ENCODE results near the gene SLC19A1.

SLC19A1 gene

GRCh38 chr21:45517249-45518065 lies 24.8 kb downstream of the SLC19A1 start:
- DNase-seq (ENCODE audit: low read depth): no peak

- DNase-seq (ENCODE audit: low read depth): no peak
These were observed 25.5 kb downstream of the SLC19A1 start for GRCh38 chr21:45516671-45517151.

- no peak for DNase-seq (ENCODE audit: low read depth)
These were observed 26.1 kb downstream of the SLC19A1 start for GRCh38 chr21:45516071-45516670.

GRCh38 chr21:45515241-45516061 lies 26.8 kb downstream of the SLC19A1 start:
- no peak for DNase-seq (ENCODE audit: low read depth)

- DNase-seq (ENCODE audit: low read depth): no peak
These were observed 27.8 kb downstream of the SLC19A1 start for GRCh38 chr21:45514311-45515021.

- no peak for DNase-seq (ENCODE audit: low read depth)
These were observed 28.4 kb downstream of the SLC19A1 start for GRCh38 chr21:45513741-45514310.

GRCh38 chr21:45513003-45513717 lies 29.1 kb downstream of the SLC19A1 start:
- no peak for DNase-seq (ENCODE audit: low read depth)

- DNase-seq (ENCODE audit: low read depth): no peak
These were observed 29.6 kb downstream of the SLC19A1 start for GRCh38 chr21:45512626-45513002.

- no peak for DNase-seq (ENCODE audit: low read depth)
These were observed 30.4 kb downstream of the SLC19A1 start for GRCh38 chr21:45511661-45512431.

- DNase-seq (ENCODE audit: low read depth): no peak
These were observed 31.2 kb downstream of the SLC19A1 start for GRCh38 chr21:45511007-45511406.

- DNase-seq (ENCODE audit: low read depth): no peak
These were observed 31.7 kb downstream of the SLC19A1 start for GRCh38 chr21:45510466-45510955.

GRCh38 chr21:45509566-45510465 lies 32.4 kb downstream of the SLC19A1 start:
- no peak for DNase-seq (ENCODE audit: low read depth)

GRCh38 chr21:45508607-45509565 lies 33.4 kb downstream of the SLC19A1 start:
- no peak for DNase-seq (ENCODE audit: low read depth)

GRCh38 chr21:45507888-45508508 lies 34.2 kb downstream of the SLC19A1 start:
- DNase-seq (ENCODE audit: low read depth): no peak

GRCh38 chr21:45507523-45507875 lies 34.7 kb downstream of the SLC19A1 start:
- no peak for DNase-seq (ENCODE audit: low read depth)

GRCh38 chr21:45506836-45507522 lies 35.3 kb downstream of the SLC19A1 start:
- no peak for DNase-seq (ENCODE audit: low read depth)
